Heart right ventricle (tissue), 16 donors: ENCODE results near the gene SPINK2. TPM values are rescaled to one million over a fixed set of nuclear protein-coding genes. Genes with fewer than 3 reads are reported as not detected.

ENCODE experiments used
- ATAC-seq, 8 donors: fragments of 200-7000 bp; cut with Tn5 transposase; one replicate each; pipeline ENCODE4 v1.9.1; 2020; ENCODE audit warnings: mild to moderate bottlenecking in 8 of 8, moderate library complexity in 8 of 8, moderate number of reproducible peaks in 1 of 8
- DNase-seq, 2 donors: peaks; one replicate each; pipeline ENCODE4 v3.0.0-alpha.2; 2020
- H3K27ac ChIP-seq, 10 donors: fragments of 200-600 bp; sonication (generic) in 2 of 10; one replicate each; pipeline versions ENCODE4 v1.5.0 to v1.8.0; 2020 to 2022; ENCODE audit warnings: mild to moderate bottlenecking in 3 of 10
- H3K27me3 ChIP-seq, 7 donors: fragments of 200-600 bp; one replicate each; pipeline ENCODE4 v1.8.0; 2021 to 2022; ENCODE audit warnings: mild to moderate bottlenecking in 2 of 7
- H3K36me3 ChIP-seq, 9 donors: fragments of 200-600 bp; sonication (generic) in 1 of 9; one replicate each; pipeline versions ENCODE4 v1.5.0 to v1.8.0; 2020 to 2022; ENCODE audit warnings: mild to moderate bottlenecking in 2 of 9
- H3K4me1 ChIP-seq, 9 donors: fragments of 200-600 bp; sonication (generic) in 1 of 9; one replicate each; pipeline versions ENCODE4 v1.5.0 to v1.8.0; 2020 to 2022; ENCODE audit warnings: mild to moderate bottlenecking in 4 of 9
- H3K4me3 ChIP-seq, 10 donors: fragments of 200-600 bp; sonication (generic) in 2 of 10; one replicate each; pipeline versions ENCODE4 v1.5.0 to v1.8.0; 2020 to 2022; ENCODE audit warnings: mild to moderate bottlenecking in 7 of 10, moderate library complexity in 2 of 10
- H3K9me3 ChIP-seq, 11 donors: fragments of 200-600 bp in 10 of 11; sonication (generic) in 2 of 11; one replicate each; pipeline versions ENCODE4 v1.5.0 to v1.8.0; 2013 to 2022; ENCODE audit warnings: mild to moderate bottlenecking in 2 of 11, control low read depth in 1 of 11, moderate library complexity in 1 of 11
- WGBS, 2 donors: extraction: QIAGEN DNeasy Blood & Tissue Kit; methylation state at CpG; one replicate each; pipeline ENCODE4 v1.1.7; 2013; ENCODE audit warnings: inconsistent platforms in 1 of 2; 5-methylcytosine and 5-hydroxymethylcytosine counted together
- intact Hi-C, 10 donors: fragments of 100-400 bp; cut with DNase I; formaldehyde crosslinking; loops; one replicate each; pipeline versions ENCODE4 v1.11.1 to v1.14.2; 2022
- long read RNA-seq, 3 donors: library from polyadenylated mRNA; unstranded; transcript quantifications; one replicate each; pipeline ENCODE4 v2.0.0, GENCODE V29; 2020 to 2021
- polyA plus RNA-seq, 2 donors: library from polyadenylated mRNA; stranded (reverse); fragments of 200-250 nt; gene quantifications; one replicate each; pipeline ENCODE4 v1.2.3, GENCODE V29; 2013
- total RNA-seq, 10 donors: library from RNA; stranded (reverse); fragmentation: NEBNext Ultra II Directional in 3 of 10; extraction: Animal tissue kit (Norgen Biotek cat#: 25700) in 3 of 10; gene quantifications; one replicate each; pipeline versions ENCODE4 v1.2.1 to v1.2.4, GENCODE V29; 2021 to 2023
- TF ChIP-seq, protein P1 (sequence below), 9 donors: fragments of 200-600 bp; sonication (generic) in 2 of 9; IDR thresholded peaks; one replicate each; pipeline versions ENCODE4 v1.5.0 to v1.8.0; 2021 to 2022; ENCODE audit warnings: antibody characterized with exemption in 9 of 9, mild to moderate bottlenecking in 5 of 9, moderate library complexity in 1 of 9
- donor health status: Arrhythmogenic right ventricular cardiomyopathy.
- donor health status: ischemic (EF 13 %, LVEDD 7.1; RV severe dilation, severe dysfunction).
- donor health status: healthy with polysubstance abuse.
- donor health status: DM: no; HTN: yes; CAD: no.
- donor health status: DM: no; HTN: no; CAD: no.
- donor health status: ischemic (EF 25% LVEDD 6.9; RV normal size, moderate dysfunction).
- donor health status: ischemic (EF 25% LVEDD 5.7; RV mildly dilated, moderate dysfunction).
- donor health status: healthy.
- donor health status: DM: yes; HTN: yes; CAD: no.
- donor health status: Ischemic cardiomyopathy.
- donor health status: ischemic (EF 35%, LVEDD 5.7; RV mildly dilated, moderate dysfunction).
- donor health status: nonischemic (EF 11% LVEDD 7.7; RV severe dilation, severe dysfunction).
- donor health status: DM: yes; HTN: yes; CAD: no.
- donor health status: PGD.
- donor health status: ischemic (EF 29% LVEDD 5.4; RV normal size, mild dysfunction).
- donor health status: nonischemic (EF 23%, LVEDD 6.1; RV moderate dilation, normal function).

The SPINK2 gene, protein sequence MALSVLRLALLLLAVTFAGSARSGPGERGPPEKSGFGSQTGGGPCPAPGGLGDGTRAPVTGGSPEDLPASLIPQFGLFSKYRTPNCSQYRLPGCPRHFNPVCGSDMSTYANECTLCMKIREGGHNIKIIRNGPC
- total RNA-seq (under 1 TPM in 2 of 10 donors, not detected in 8; 0.64 to 0.74 TPM), polyA plus RNA-seq (not detected)
- long read RNA-seq, donor 1 = 0 reads
- long read RNA-seq, donor 2, partial matches to known transcripts = 0 of 1 reads
- long read RNA-seq, donor 2, other reads (novel, unspliced or antisense) = 0 of 1 reads
- long read RNA-seq, donor 3 = 0 reads

DNA sequence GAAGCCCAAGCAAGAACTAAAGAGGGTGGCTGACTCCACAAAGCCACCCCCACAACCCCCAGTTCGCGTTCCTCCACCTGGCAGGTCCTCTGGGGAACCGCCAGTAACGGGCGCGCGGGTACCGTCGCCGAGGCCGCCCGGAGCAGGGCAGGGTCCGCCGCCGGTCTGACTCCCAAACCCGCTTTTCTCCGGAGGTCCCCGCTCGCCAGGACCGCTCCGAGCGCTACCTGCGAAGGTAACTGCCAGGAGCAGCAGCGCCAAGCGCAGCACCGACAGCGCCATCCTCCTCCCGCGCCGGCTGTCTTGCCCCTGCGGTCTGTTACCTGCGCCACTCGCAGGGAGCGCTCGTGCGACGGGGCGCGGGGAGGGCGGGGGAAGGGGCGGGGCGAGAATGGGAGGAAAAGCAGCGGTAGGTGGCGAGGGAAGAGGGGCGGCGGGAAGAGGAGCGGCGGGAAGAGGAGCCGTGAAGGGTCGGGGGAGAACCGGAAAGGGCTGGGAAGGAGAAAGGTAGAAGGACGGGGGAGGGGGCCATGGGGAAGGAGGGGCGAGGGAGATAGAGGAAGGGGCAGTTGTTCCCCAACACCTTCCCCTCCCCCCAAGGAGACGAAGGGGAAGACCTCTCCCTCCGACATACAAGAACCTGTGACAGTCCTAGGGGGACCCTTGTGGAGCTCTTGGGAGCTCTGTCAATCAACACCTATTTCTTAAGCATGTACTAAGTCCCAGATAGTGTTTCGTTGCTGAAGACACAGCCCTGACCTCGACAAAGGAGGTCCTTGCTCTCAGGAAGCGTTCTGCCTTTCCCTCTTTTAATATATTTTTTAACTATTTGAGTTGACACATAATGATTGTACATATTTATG is at the start of gene SPINK2:
SPINK2 (minus strand) TSS at position 321 of the 863 bp plus-strand sequence; CDS start at position 282, 39 bp downstream.
- intact Hi-C loops = no loop called here
- Histone ChIP-seq H3K27ac (no peak within 1 kb of the TSS), H3K9me3 (peaks cover 0 to 4% (median 0%) of the 10 kb centered on the region in 11 donors), H3K4me3 (peak within 1 kb of the TSS in 8 of 10 donors; percentile 21 to 58 (median 39)), H3K27me3 (peaks cover 0 to 42% (median 37%) of the 10 kb centered on the region in 7 donors), H3K36me3 (no peaks in the 10 kb centered on the region), H3K4me1 (peaks cover 0 to 10% (median 5%) of the 10 kb centered on the region in 9 donors)
- WGBS, 2 donors = 2% methylated on average over 51 to 58 of the region's 58 CpGs
- ATAC-seq (peak in 3 of 8 donors; percentile 12 to 75 (median 64)), DNase-seq (peak in 1 of 2 donors; percentile 25)
- TF ChIP-seq, protein P1, sequence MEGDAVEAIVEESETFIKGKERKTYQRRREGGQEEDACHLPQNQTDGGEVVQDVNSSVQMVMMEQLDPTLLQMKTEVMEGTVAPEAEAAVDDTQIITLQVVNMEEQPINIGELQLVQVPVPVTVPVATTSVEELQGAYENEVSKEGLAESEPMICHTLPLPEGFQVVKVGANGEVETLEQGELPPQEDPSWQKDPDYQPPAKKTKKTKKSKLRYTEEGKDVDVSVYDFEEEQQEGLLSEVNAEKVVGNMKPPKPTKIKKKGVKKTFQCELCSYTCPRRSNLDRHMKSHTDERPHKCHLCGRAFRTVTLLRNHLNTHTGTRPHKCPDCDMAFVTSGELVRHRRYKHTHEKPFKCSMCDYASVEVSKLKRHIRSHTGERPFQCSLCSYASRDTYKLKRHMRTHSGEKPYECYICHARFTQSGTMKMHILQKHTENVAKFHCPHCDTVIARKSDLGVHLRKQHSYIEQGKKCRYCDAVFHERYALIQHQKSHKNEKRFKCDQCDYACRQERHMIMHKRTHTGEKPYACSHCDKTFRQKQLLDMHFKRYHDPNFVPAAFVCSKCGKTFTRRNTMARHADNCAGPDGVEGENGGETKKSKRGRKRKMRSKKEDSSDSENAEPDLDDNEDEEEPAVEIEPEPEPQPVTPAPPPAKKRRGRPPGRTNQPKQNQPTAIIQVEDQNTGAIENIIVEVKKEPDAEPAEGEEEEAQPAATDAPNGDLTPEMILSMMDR (IDR thresholded peaks at IDR 0.05) = no peak

DNA sequence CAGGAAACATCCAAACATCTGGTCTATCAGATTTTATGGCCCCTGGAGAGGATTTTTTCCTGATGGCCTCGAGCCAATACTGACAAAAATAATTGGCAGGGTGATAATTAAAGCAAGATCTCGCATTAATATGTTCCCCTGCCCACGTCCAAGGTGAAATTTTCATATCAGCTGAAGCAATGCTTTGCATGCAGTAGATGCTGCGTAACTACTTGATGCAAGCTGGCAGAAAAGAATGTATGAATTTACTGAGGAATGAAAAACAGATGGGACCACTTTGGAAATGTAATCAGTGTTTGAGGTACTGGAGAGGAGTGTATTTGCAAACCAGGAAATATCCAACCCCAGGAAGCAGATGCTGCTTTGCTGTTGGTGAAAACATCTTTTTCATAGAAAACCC is 49.4 kb upstream of the SPINK2 start:
- Histone ChIP-seq H3K27ac (peak overlapping the region in 1 of 10 donors; percentile 15), H3K4me1 (peaks cover 0 to 17% (median 3%) of the 10 kb centered on the region in 9 donors), H3K36me3 (no peaks in the 10 kb centered on the region), H3K27me3 (no peaks in the 10 kb centered on the region), H3K9me3 (no peaks in the 10 kb centered on the region), H3K4me3 (peak overlapping the region in 2 of 10 donors; percentile 10 to 22)
- TF ChIP-seq, protein P1 (IDR thresholded peaks at IDR 0.05) = no peak
- ATAC-seq (no peak), DNase-seq (no peak)
- intact Hi-C loops = no loop called here
- WGBS, 2 donors = 32 to 45% methylated on average over 4 of the region's 4 CpGs

DNA sequence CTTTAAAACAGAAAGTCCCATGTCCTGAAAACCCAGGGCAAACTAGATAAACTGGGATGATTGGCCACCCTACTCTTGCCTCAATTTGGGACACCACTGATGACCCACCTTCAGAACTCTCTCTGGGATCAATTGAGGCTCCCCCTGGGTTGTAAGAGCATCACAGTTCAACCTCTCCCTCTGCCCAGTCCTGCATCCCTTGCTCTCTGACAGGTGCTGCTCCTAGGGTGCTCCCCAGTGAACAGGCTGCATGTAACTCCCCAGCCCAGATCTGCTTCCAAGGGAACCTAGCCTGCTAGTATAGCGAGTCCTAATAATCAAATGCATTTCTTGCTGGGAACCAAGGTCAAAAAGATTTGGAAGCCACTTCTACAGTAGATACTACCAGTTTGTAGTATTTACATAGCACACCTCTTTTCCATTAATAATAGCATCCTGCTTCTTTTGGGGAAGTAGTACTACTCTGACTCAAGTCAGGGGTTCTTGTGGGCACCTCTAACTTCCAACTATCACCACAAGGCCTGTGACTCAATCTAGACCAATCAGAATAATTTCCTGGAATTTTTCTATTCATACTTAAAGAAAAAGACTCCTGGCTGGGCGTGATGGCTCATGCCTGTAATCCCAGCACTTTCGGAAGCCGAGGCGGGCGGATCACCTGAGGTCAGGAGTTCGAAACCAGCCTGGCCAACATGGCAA is 42.1 kb upstream of the SPINK2 start:
- H3K9me3 ChIP-seq = no peaks in the 10 kb centered on the region
- no peak for ATAC-seq
- DNase-seq = no peak
- H3K4me3 ChIP-seq = no peak overlapping the region
- intact Hi-C loops = no loop called here
- no peaks in the 10 kb centered on the region for H3K27me3 ChIP-seq
- TF ChIP-seq, protein P1 (IDR thresholded peaks at IDR 0.05) = no peak
- no peak overlapping the region for H3K27ac ChIP-seq
- no peaks in the 10 kb centered on the region for H3K4me1 ChIP-seq
- H3K36me3 ChIP-seq = no peaks in the 10 kb centered on the region
- 92 to 96% methylated on average over 7 of the region's 7 CpGs for WGBS, 2 donors

DNA sequence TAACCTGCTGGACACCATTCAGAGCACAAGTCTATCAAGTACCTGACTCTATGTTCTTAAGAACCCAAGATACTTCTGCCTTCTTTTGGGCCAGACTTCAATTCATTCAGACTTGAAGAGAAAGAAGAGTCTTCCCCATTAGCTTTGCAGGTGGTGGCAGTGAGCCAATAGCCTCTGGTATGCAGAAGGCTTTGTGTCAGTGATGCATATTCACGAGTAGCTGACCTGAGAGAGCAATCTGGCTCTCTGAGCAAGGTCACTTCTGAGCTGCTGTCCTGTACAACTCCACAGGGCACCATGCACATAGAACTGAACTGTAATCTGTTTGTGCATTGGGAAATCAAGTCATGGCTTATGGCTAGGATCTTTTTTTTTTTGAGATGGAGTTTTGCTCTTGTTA is 39.9 kb upstream of the SPINK2 start:
- TF ChIP-seq, protein P1 (IDR thresholded peaks at IDR 0.05) = no peak
- 26 to 33% methylated on average over 1 of the region's 1 CpG for WGBS, 2 donors
- ATAC-seq (no peak), DNase-seq (no peak)
- no peaks in the 10 kb centered on the region for H3K9me3 ChIP-seq
- no peaks in the 10 kb centered on the region for H3K36me3 ChIP-seq
- no peaks in the 10 kb centered on the region for H3K4me1 ChIP-seq
- H3K4me3 ChIP-seq = no peak overlapping the region
- H3K27ac ChIP-seq = no peak overlapping the region
- H3K27me3 ChIP-seq = no peaks in the 10 kb centered on the region
- intact Hi-C loops = no loop called here
